GM23248 (cell line): ENCODE measurements around the gene ASXL2.

ENCODE experiments used
- EZH2 ChIP-seq: fragments of 200-600 bp; sonication (generic); IDR thresholded peaks from 2 replicates; pipeline ENCODE4 v1.6.1; 2018; ENCODE audit warnings: antibody characterized with exemption, mild to moderate bottlenecking; ENCODE audit not compliant: insufficient read depth, poor library complexity, severe bottlenecking
- EZH2phosphoT487 ChIP-seq: fragments of 200-600 bp; sonication (generic); IDR thresholded peaks from 2 replicates; pipeline ENCODE4 v1.6.1; 2018; ENCODE audit warnings: antibody characterized with exemption, moderate library complexity, mild to moderate bottlenecking, low read depth; ENCODE audit not compliant: insufficient read depth

DNA sequence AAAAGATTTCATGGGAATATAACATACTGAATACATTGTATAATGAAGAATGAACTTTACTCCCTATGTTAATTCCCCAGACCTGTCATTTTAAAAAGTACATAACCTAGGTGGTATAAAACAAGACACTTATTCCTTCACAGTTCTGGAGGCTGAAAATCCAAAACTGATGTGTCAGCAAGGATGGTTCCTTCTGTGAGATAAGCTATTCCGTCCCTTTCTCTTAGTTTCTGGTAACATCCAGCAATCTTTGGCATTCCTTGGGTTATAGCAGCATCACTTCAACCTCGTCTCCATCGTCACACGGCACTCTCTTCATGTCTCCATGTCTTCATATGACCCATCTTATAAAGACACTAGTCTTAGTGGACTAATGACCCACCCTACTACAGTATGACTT lies 93.9 kb downstream of the ASXL2 start:
- no peak for TF ChIP-seq EZH2
- no peak for TF ChIP-seq EZH2phosphoT487
